DMS 273 (cell line): ENCODE data around the gene TMC5.
A peak's percentile ranks its signal among the peaks of the same experiment; 100 is the strongest.

ENCODE experiments used
- DNase-seq: peaks from one replicate; lab custom pipeline; 2025; ENCODE audit not compliant: unreplicated experiment; lab: John Stamatoyannopoulos, UW

Gene TMC5

GRCh38 chr16:19460397-19460796 is 42.7 kb downstream of the TMC5 start:
- DNase-seq = no peak

- no peak for DNase-seq
Observed at GRCh38 chr16:19463468-19464315, 46.0 kb downstream of the TMC5 start.

- DNase-seq = no peak
Observed at GRCh38 chr16:19468300-19468699, 50.6 kb downstream of the TMC5 start.

- no peak for DNase-seq
Observed at GRCh38 chr16:19472482-19472881, 54.8 kb downstream of the TMC5 start.

DNA sequence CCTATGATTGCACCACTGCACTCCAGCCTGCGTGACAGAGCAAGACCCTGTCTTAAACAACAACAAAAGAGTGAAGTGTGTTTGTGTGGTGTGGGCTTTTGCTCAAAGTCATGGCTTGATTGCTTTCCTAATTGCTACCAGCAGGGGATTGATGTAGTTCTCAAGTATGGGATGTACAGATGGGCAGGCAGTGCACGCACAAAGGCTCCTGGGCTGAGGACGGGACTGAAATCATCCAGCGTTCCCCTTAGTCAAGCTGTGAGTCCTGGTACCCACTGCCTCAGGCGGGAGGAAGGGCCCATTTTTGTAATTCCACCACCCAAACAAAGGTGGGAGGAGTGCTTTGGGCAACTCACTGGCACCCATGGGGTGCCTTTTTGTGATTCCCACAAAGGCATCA is 56.9 kb downstream of the TMC5 start:
- peak; percentile 59 for DNase-seq

DNA sequence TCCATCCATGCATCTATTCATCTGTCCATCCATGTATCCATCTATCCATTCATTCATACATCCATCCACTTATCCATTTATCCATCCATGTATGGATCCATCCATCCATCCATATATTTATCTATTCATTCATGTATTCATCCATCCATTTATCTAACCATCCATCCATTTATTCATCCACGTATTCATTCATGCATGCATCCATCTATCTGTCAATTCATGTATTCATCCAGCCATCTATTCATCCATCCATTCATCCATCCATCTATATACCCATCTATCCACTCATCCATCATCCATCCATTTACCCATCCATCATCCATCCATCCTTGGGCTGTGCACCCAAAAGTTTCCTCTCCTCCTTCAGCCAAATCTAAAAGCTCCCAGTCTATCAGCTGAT is 60.8 kb downstream of the TMC5 start:
- DNase-seq = no peak

- no peak for DNase-seq
Observed at GRCh38 chr16:19479302-19479721, 61.6 kb downstream of the TMC5 start.

GRCh38 chr16:19481296-19481695 is 63.6 kb downstream of the TMC5 start:
- no peak for DNase-seq

GRCh38 chr16:19481769-19482168 is 64.1 kb downstream of the TMC5 start:
- DNase-seq = no peak

DNA sequence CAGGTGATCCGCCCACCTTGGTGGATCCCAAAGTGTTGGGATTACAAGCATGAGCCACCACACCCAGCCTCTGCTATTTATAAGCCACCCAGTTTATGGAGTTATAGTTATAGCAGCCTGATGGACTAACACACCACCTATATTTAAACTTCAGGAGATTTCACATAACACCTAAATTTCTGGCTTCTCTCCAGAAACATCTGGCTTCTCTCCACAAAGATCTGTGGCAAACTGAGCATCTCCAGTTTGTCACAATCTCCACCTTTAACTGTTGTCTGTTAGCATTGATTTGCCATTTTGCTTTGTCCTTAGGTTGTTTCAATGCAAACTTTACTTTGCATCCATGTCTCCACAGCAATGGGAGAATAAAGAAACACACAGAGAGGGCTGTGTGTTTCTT is 64.6 kb downstream of the TMC5 start:
- no peak for DNase-seq

- no peak for DNase-seq
Observed at GRCh38 chr16:19484096-19484495, 66.4 kb downstream of the TMC5 start.

- no peak for DNase-seq
Observed at GRCh38 chr16:19485611-19486010, 67.9 kb downstream of the TMC5 start.

GRCh38 chr16:19486051-19486450 is 68.4 kb downstream of the TMC5 start:
- no peak for DNase-seq

DNA sequence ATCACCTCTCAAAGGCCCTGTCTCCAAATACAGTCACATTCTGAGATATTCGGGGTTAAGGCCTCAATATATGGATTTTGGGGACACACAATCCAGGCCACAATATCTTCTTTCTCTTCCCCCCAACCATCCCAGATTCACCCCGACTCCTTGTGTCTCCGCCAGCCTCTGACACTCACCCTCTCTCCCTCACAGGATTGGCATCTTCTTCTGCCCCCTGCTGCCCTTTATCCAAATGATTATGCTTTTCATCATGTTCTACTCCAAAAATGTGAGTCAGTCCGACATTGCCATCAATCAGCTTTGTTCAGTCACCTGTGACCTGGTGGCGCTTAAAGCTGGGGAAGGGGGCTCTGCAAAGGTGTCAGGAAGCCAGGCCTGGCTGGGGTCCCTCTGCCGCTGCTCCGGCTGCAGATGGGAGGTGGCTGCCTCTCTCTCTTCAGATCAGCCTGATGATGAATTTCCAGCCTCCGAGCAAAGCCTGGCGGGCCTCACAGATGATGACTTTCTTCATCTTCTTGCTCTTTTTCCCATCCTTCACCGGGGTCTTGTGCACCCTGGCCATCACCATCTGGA is 69.2 kb downstream of the TMC5 start:
- DNase-seq = peak; percentile 8

- DNase-seq = no peak
Observed at GRCh38 chr16:19488213-19488640, 70.5 kb downstream of the TMC5 start.

GRCh38 chr16:19490619-19491018 is 72.9 kb downstream of the TMC5 start:
- DNase-seq = no peak

GRCh38 chr16:19497176-19497575 is 79.5 kb downstream of the TMC5 start:
- DNase-seq = no peak

DNA sequence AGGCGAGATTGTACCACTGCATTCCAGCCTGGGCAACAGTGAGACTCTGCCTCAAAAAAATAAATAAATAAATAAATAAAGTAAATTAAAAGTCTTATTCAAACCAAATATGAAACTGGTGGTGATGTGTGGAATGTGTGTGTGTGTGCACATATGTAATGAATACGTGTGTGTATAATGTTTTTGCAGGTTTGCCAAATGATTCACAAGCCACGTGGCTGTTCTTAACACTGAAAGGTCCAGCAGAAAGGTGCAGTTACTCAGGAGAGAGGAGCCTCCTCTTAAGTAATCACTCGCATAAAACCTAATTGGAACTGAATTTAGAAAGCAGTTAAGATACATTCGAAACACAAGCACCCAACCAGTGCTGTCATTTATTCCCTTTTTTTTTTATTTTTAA is 81.3 kb downstream of the TMC5 start:
- DNase-seq = no peak

DNA sequence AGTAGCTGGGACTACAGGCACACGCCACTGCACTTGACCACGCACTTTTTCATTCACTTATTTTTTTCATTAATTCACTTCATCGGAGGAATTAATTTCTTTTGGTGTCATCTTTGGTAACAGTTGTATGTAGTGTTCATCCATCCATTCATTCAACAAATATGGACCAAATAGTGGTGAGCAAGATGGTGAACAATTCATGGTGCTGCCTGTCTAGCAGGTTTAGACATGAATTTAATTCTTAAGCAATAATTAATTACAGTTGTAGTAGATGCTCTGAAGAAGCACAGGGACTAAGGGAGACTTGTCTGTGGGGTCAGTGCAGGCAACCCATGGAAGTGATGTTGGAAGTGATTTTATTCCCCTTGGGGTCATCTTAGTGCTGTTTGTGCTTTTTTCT is 81.8 kb downstream of the TMC5 start:
- no peak for DNase-seq

DNA sequence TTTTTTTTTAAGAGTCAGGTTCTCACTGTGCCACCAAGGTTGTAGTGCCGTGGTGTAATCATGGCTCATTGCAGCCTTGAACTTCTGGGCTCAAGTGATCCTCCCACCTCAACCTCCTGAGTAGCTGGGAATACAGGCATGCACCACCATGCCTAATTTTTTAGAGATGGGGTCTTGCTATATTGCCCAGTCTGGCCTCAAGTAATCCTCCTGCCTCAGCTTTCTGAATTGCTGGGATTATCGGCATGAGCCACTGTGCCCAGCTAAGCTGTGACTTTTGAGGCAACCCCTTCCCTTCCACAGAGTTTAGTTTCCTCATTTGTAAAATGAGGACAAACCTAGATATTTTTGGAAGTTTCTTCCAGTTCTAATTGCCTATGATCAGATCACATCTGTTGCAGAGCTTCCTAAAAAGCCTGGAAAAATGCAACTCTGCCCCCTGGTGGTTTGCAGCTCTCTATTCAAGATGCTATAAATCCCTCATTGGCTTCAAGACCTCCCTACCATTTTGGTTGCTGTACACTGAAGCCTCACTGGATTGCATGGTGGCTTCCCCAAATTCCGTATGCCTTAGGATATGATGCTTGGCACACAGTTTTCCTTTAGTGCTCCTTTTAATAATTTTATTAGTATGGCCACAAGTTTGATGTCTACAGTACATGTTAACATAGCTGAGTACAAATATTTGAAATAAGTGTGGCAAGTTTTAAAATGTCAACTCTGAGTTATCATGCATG is 84.9 kb downstream of the TMC5 start:
- peak; percentile 88 for DNase-seq

DNA sequence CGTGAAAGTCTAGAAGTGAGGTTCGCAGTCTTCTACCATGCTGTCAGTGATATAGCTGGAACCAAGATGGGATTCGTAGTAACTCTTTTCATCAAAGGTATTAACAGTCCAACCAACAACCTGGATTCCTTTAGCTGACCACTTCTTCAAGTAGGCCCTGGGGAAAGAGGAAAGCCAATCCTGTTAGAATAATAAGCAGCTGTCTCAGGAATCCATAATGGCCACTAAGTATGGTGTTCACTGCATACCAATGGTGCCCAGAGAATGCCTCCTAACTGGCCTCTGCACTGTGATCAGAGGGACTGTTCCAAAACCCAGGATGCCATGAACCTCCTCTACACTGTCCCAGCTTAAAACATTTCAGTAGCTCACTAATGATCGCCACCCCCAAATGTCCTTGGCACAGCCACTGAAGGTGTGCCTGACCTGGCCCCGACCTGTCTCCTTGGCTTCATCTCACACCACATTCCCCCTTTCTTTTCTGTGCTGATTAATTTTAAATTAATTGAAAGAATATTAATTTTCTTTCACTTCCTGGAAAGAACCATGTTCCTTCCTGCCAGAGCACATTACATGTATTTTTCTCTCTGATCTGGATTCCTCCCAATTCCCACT is 85.9 kb downstream of the TMC5 start:
- DNase-seq = no peak
